Tibial nerve (tissue), 4 donors: Measurements from ENCODE around the gene NKX2-4. TPM values are rescaled to one million over a fixed set of nuclear protein-coding genes. Genes with fewer than 3 reads are reported as not detected.

Source experiments
- DNase-seq, 2 donors: peaks; one replicate each; pipeline ENCODE4 v3.0.0-alpha.2; 2019; ENCODE audit warnings: low spot score in 2 of 2
- H3K27ac ChIP-seq, 4 donors: fragments of 200-600 bp; sonication (generic) in 3 of 4; one replicate each; pipeline ENCODE4 v1.5.1; 2017 to 2019; ENCODE audit warnings: mild to moderate bottlenecking in 1 of 4
- H3K27me3 ChIP-seq, 2 donors: fragments of 200-600 bp; sonication (generic) in 1 of 2; one replicate each; pipeline versions ENCODE4 v1.5.1 to v1.6.0; 2017 to 2019
- H3K36me3 ChIP-seq, 3 donors: fragments of 200-600 bp; sonication (generic); one replicate each; pipeline ENCODE4 v1.5.1; 2018 to 2019
- H3K4me1 ChIP-seq, 4 donors: fragments of 200-600 bp; sonication (generic) in 3 of 4; one replicate each; pipeline ENCODE4 v1.5.1; 2017 to 2019
- H3K4me3 ChIP-seq, 4 donors: fragments of 200-600 bp; sonication (generic) in 3 of 4; one replicate each; pipeline ENCODE4 v1.5.1; 2017 to 2019; ENCODE audit warnings: mild to moderate bottlenecking in 1 of 4, moderate library complexity in 1 of 4
- H3K9me3 ChIP-seq, 4 donors: fragments of 200-600 bp; sonication (generic) in 3 of 4; one replicate each; pipeline ENCODE4 v1.5.1; 2017 to 2019
- EP300 ChIP-seq, 2 donors: sonication (generic); formaldehyde crosslinking; IDR thresholded peaks; one replicate each; pipeline ENCODE4 v1.6.1; 2017; ENCODE audit warnings: antibody characterized with exemption in 2 of 2, mild to moderate bottlenecking in 1 of 2
- POLR2A ChIP-seq, 2 donors: fragments of 450-650 bp; IDR thresholded peaks; one replicate each; pipeline ENCODE4 v1.6.1; 2017; ENCODE audit warnings: antibody characterized with exemption in 2 of 2, mild to moderate bottlenecking in 2 of 2, moderate library complexity in 2 of 2
- WGBS, 2 donors: methylation state at CpG; one replicate each; pipeline ENCODE4 v1.1.5; 2018; 5-methylcytosine and 5-hydroxymethylcytosine counted together
- total RNA-seq, 4 donors: library from RNA; depleted of rRNA; stranded (reverse); fragments of >200 nt; gene quantifications; one replicate each; pipeline ENCODE4 v1.1.0, GENCODE V29; 2016
- TF ChIP-seq, protein P1 (sequence below), 5 experiments: fragments of 200-600 bp in 3 of 5; fragments of 450-650 bp in 2 of 5; sonication (generic) in 3 of 5; IDR thresholded peaks; one replicate each; pipeline ENCODE4 v1.5.1; 2016 to 2019; ENCODE audit warnings: antibody characterized with exemption in 5 of 5, mild to moderate bottlenecking in 3 of 5, moderate library complexity in 2 of 5

Gene NKX2-4
- total RNA-seq: not detected

GRCh38 chr20:21397341-21398108 lies at the start of gene NKX2-4:
NKX2-4 (minus strand) TSS chr20:21397526; CDS start chr20:21397399, 127 bp downstream.
- DNase-seq: no peak
- WGBS, 2 donors: 6 to 10% methylated on average over 29 to 57 of the region's 57 CpGs
- Histone ChIP-seq H3K4me1 (peaks cover 0 to 25% (median 2%) of the 10 kb centered on the region in 4 donors), H3K4me3 (peak within 1 kb of the TSS in 1 of 4 donors; percentile 27), H3K27me3 (peaks cover 4 to 89% of the 10 kb centered on the region in 2 donors), H3K27ac (no peak within 1 kb of the TSS), H3K36me3 (no peaks in the 10 kb centered on the region), H3K9me3 (no peaks in the 10 kb centered on the region)
- TF ChIP-seq EP300 (IDR thresholded peaks at IDR 0.05) (no peak), POLR2A (IDR thresholded peaks at IDR 0.05) (no peak)
- TF ChIP-seq, protein P1, sequence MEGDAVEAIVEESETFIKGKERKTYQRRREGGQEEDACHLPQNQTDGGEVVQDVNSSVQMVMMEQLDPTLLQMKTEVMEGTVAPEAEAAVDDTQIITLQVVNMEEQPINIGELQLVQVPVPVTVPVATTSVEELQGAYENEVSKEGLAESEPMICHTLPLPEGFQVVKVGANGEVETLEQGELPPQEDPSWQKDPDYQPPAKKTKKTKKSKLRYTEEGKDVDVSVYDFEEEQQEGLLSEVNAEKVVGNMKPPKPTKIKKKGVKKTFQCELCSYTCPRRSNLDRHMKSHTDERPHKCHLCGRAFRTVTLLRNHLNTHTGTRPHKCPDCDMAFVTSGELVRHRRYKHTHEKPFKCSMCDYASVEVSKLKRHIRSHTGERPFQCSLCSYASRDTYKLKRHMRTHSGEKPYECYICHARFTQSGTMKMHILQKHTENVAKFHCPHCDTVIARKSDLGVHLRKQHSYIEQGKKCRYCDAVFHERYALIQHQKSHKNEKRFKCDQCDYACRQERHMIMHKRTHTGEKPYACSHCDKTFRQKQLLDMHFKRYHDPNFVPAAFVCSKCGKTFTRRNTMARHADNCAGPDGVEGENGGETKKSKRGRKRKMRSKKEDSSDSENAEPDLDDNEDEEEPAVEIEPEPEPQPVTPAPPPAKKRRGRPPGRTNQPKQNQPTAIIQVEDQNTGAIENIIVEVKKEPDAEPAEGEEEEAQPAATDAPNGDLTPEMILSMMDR (IDR thresholded peaks at IDR 0.05): no peak

DNA sequence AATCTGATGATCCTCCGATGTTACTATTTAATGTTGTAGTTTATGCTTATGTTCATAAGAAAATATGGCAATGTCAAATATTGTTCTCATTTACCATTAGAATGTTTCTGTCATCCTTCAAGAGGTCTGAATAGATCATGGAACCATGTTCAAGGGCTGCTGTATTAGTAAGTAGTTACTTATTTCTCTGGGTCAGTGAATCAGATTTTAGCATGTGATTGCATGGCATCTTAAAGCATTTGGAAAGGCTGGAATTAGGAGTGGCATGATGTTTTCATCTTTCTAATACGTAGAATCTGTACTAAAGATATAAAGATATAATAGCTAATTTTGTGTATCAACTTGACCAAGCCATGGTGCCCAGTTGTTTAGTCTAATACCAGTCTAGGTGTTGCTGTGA lies 40.5 kb upstream of the NKX2-4 start:
- Histone ChIP-seq H3K9me3 (no peaks in the 10 kb centered on the region), H3K36me3 (no peaks in the 10 kb centered on the region), H3K27ac (no peak overlapping the region), H3K4me1 (no peaks in the 10 kb centered on the region), H3K4me3 (no peak overlapping the region), H3K27me3 (no peaks in the 10 kb centered on the region)
- no peak for DNase-seq
- TF ChIP-seq POLR2A (IDR thresholded peaks at IDR 0.05) (no peak), EP300 (IDR thresholded peaks at IDR 0.05) (no peak)
- TF ChIP-seq, protein P1 (IDR thresholded peaks at IDR 0.05): no peak
- WGBS, 2 donors: 88 to 91% methylated on average over 2 of the region's 2 CpGs

DNA sequence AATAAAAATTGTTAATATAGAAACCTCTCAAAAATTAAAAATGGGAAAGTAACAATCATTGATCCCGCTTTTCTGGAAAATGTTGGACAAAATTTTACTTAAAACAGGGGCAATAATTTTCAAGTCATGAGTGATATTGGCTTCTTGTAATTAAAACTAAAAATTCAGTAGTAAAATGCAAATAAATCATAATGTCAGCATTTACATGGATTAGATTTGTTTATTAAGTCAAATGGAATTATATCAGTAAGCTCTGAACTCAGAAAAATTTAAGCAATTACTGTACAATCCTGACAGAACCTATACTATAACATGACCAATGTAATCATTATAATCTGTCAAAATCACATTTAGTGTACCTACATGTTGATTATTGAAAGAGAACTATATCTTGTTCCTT lies 39.9 kb upstream of the NKX2-4 start:
- 93 to 95% methylated on average over 1 of the region's 1 CpG for WGBS, 2 donors
- H3K4me1 ChIP-seq: no peaks in the 10 kb centered on the region
- no peak for TF ChIP-seq EP300 (IDR thresholded peaks at IDR 0.05)
- TF ChIP-seq, protein P1 (IDR thresholded peaks at IDR 0.05): no peak
- DNase-seq: no peak
- H3K27me3 ChIP-seq: no peaks in the 10 kb centered on the region
- H3K9me3 ChIP-seq: no peaks in the 10 kb centered on the region
- no peak overlapping the region for H3K27ac ChIP-seq
- no peaks in the 10 kb centered on the region for H3K36me3 ChIP-seq
- H3K4me3 ChIP-seq: no peak overlapping the region

GRCh38 chr20:21436205-21436604 lies 38.9 kb upstream of the NKX2-4 start:
- H3K27ac ChIP-seq: no peak overlapping the region
- H3K4me1 ChIP-seq: no peaks in the 10 kb centered on the region
- no peaks in the 10 kb centered on the region for H3K9me3 ChIP-seq
- DNase-seq: no peak
- H3K27me3 ChIP-seq: no peaks in the 10 kb centered on the region
- H3K4me3 ChIP-seq: no peak overlapping the region
- TF ChIP-seq, protein P1 (IDR thresholded peaks at IDR 0.05): no peak
- TF ChIP-seq EP300 (IDR thresholded peaks at IDR 0.05): no peak
- TF ChIP-seq POLR2A (IDR thresholded peaks at IDR 0.05): no peak
- no peaks in the 10 kb centered on the region for H3K36me3 ChIP-seq
- 43 to 46% methylated on average over 4 of the region's 4 CpGs for WGBS, 2 donors

DNA sequence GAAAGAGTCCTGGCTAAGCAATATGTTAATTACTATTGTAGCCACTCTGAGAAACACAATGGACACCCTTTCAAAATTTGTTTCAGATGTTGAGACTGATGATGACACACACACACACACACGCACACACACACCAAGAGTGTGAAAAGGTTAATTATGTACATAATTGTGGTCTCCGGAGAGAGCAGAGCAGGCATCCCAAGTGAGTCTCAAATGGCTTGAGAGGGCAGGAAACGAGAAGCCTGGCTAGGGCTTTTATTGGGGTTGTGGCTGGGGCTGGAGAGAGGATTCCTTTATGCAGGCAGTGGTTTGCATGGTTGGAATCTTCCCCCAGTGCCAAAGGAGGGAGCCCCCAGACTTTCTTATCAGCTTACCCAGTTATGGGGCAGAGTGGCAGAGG lies 38.2 kb upstream of the NKX2-4 start:
- 11 to 20% methylated on average over 3 of the region's 3 CpGs for WGBS, 2 donors
- no peaks in the 10 kb centered on the region for H3K4me1 ChIP-seq
- no peaks in the 10 kb centered on the region for H3K36me3 ChIP-seq
- H3K27me3 ChIP-seq: no peaks in the 10 kb centered on the region
- no peak overlapping the region for H3K27ac ChIP-seq
- H3K9me3 ChIP-seq: no peaks in the 10 kb centered on the region
- no peak overlapping the region for H3K4me3 ChIP-seq
- TF ChIP-seq POLR2A (IDR thresholded peaks at IDR 0.05) (no peak), EP300 (IDR thresholded peaks at IDR 0.05) (no peak)
- TF ChIP-seq, protein P1 (IDR thresholded peaks at IDR 0.05): no peak
- DNase-seq: no peak
